Measurements from ENCODE around the gene ARMC9. TPM values are rescaled to one million over a fixed set of nuclear protein-coding genes. Genes with fewer than 3 reads are reported as not detected.

ARMC9 gene
- total RNA-seq, 1 experiment from 2014 or later, result 16.4 TPM

DNA sequence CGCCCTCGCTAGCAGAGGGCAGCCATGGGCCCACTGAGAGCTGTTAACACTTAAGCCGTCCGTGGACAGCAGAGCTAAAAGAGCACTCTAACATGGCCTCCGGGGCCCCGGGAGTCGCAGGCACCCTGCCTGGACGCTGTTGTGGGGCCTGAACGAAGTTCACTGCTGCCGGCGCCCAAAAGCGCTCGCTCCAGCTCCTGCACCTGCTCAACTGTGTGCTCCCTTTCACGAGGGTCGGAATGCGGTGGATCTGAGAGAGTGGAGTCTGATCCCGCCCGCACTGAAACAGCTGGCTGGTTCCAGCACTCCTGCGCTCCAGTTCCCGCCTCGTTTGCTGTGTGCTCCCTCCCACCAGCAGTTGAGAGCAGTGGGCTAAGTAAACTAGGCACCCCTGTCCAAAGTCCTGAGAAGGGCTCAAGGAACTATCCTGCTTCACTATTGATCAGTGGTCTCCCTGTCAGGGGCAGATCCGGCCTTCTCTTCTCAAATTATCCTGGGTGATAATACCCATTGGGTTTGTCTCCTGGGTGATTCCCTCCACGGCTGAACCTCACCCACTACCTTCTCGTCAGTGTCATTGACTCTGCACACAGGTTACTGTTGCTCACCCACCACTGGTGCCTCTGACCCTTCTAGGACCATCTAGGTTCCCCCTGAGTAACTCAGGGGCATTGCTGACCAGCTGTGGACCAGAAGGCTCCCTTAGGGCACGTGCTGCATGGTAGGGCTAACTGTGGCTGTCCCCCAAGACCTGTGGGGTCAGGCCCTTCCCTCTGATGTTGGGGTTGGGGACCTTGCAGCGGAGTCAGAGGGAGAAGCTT, 220.6 kb downstream of the ARMC9 start:
- Histone ChIP-seq H3K27ac (ENCODE audit: low read depth, low read length) (no peak overlapping the region), H2AFZ (ENCODE audit: low read depth, low read length, poor library complexity, severe bottlenecking) (no peak overlapping the region), H4K20me1 (ENCODE audit: insufficient read depth) (no peaks in the 10 kb centered on the region), H3K4me3 (replicated peaks in 1 of 2; ENCODE audit: low read depth in 1 of 2, low read length in 2 of 2) (no peak overlapping the region), H3K4me1 (ENCODE audit: control insufficient read depth in 1 of 2, insufficient read depth in 2 of 2, low read length in 2 of 2) (no peaks in the 10 kb centered on the region), H3K4me2 (ENCODE audit: low read length) (no peak overlapping the region), H3K9me2 (ENCODE audit: insufficient read depth) (no peaks in the 10 kb centered on the region), H3K9ac (ENCODE audit: low read length) (no peak overlapping the region), H3K36me3 (ENCODE audit: control insufficient read depth in 1 of 2, insufficient read depth in 2 of 2, low read length in 2 of 2) (no peaks in the 10 kb centered on the region), H3K27me3 (ENCODE audit: insufficient read depth, low read length) (no peaks in the 10 kb centered on the region), H3K9me3 (ENCODE audit: control insufficient read depth in 1 of 2, insufficient read depth in 1 of 2, low read depth in 1 of 2, low read length in 2 of 2) (no peaks in the 10 kb centered on the region), H3K79me2 (ENCODE audit: insufficient read depth, low read length) (no peaks in the 10 kb centered on the region)
- ATAC-seq (no peak), DNase-seq (ENCODE audit: low read depth, low spot score) (no peak)
- ChIA-PET RAD21 (ENCODE audit: low non-redundant PET in 1 of 2, low total read pairs in 2 of 2, uncharacterized antibody in 2 of 2, unreplicated experiment in 2 of 2) (no interaction called here), POLR2A (no interaction called here), CTCF (no interaction called here)
- TF ChIP-seq JUND (IDR thresholded peaks at IDR 0.05) (no peak), ZNF274 (IDR thresholded peaks at IDR 0.05; ENCODE audit: low read depth, low read length) (no peak), ZFX (IDR thresholded peaks at IDR 0.05) (no peak), TCF7L2 (IDR thresholded peaks at IDR 0.05; ENCODE audit: borderline replicate concordance, extremely low read depth, insufficient read depth, insufficient read length) (no peak), POLR2A (IDR thresholded peaks at IDR 0.05; ENCODE audit: borderline replicate concordance, extremely low read depth, insufficient read depth, insufficient read length) (no peak), EGR1 (IDR thresholded peaks at IDR 0.05; ENCODE audit: low read depth) (no peak), SRF (IDR thresholded peaks at IDR 0.05; ENCODE audit: low read depth) (no peak), CEBPB (IDR thresholded peaks at IDR 0.05; ENCODE audit: low read depth) (no peak), EZH2phosphoT487 (IDR thresholded peaks at IDR 0.05; ENCODE audit: borderline replicate concordance) (no peak), ELF1 (IDR thresholded peaks at IDR 0.05; ENCODE audit: borderline replicate concordance, low read depth) (no peak), CBX3 (IDR thresholded peaks at IDR 0.05; ENCODE audit: low read depth) (no peak), POLR2AphosphoS5 (IDR thresholded peaks at IDR 0.05; ENCODE audit: low read depth, low read length) (no peak), YY1 (IDR thresholded peaks at IDR 0.05; ENCODE audit: extremely low read depth, insufficient replicate concordance, low read depth, low read length) (no peak)
- TF ChIP-seq, protein P1, sequence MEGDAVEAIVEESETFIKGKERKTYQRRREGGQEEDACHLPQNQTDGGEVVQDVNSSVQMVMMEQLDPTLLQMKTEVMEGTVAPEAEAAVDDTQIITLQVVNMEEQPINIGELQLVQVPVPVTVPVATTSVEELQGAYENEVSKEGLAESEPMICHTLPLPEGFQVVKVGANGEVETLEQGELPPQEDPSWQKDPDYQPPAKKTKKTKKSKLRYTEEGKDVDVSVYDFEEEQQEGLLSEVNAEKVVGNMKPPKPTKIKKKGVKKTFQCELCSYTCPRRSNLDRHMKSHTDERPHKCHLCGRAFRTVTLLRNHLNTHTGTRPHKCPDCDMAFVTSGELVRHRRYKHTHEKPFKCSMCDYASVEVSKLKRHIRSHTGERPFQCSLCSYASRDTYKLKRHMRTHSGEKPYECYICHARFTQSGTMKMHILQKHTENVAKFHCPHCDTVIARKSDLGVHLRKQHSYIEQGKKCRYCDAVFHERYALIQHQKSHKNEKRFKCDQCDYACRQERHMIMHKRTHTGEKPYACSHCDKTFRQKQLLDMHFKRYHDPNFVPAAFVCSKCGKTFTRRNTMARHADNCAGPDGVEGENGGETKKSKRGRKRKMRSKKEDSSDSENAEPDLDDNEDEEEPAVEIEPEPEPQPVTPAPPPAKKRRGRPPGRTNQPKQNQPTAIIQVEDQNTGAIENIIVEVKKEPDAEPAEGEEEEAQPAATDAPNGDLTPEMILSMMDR (IDR thresholded peaks at IDR 0.05 in 2 of 3, conservative IDR thresholded peaks at IDR 0.05 in 1 of 3; ENCODE audit: borderline replicate concordance in 1 of 3, insufficient read depth in 1 of 3, low read depth in 2 of 3, low read length in 2 of 3), result no peak
- TF ChIP-seq, protein P2, sequence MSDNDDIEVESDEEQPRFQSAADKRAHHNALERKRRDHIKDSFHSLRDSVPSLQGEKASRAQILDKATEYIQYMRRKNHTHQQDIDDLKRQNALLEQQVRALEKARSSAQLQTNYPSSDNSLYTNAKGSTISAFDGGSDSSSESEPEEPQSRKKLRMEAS (IDR thresholded peaks at IDR 0.05), result no peak
- TF ChIP-seq, protein P3, sequence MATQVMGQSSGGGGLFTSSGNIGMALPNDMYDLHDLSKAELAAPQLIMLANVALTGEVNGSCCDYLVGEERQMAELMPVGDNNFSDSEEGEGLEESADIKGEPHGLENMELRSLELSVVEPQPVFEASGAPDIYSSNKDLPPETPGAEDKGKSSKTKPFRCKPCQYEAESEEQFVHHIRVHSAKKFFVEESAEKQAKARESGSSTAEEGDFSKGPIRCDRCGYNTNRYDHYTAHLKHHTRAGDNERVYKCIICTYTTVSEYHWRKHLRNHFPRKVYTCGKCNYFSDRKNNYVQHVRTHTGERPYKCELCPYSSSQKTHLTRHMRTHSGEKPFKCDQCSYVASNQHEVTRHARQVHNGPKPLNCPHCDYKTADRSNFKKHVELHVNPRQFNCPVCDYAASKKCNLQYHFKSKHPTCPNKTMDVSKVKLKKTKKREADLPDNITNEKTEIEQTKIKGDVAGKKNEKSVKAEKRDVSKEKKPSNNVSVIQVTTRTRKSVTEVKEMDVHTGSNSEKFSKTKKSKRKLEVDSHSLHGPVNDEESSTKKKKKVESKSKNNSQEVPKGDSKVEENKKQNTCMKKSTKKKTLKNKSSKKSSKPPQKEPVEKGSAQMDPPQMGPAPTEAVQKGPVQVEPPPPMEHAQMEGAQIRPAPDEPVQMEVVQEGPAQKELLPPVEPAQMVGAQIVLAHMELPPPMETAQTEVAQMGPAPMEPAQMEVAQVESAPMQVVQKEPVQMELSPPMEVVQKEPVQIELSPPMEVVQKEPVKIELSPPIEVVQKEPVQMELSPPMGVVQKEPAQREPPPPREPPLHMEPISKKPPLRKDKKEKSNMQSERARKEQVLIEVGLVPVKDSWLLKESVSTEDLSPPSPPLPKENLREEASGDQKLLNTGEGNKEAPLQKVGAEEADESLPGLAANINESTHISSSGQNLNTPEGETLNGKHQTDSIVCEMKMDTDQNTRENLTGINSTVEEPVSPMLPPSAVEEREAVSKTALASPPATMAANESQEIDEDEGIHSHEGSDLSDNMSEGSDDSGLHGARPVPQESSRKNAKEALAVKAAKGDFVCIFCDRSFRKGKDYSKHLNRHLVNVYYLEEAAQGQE (IDR thresholded peaks at IDR 0.05; ENCODE audit: low read depth), result no peak
- TF ChIP-seq, protein P4, sequence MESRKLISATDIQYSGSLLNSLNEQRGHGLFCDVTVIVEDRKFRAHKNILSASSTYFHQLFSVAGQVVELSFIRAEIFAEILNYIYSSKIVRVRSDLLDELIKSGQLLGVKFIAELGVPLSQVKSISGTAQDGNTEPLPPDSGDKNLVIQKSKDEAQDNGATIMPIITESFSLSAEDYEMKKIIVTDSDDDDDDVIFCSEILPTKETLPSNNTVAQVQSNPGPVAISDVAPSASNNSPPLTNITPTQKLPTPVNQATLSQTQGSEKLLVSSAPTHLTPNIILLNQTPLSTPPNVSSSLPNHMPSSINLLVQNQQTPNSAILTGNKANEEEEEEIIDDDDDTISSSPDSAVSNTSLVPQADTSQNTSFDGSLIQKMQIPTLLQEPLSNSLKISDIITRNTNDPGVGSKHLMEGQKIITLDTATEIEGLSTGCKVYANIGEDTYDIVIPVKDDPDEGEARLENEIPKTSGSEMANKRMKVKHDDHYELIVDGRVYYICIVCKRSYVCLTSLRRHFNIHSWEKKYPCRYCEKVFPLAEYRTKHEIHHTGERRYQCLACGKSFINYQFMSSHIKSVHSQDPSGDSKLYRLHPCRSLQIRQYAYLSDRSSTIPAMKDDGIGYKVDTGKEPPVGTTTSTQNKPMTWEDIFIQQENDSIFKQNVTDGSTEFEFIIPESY (IDR thresholded peaks at IDR 0.05; ENCODE audit: extremely low read depth, insufficient replicate concordance, low read length), result no peak
- BruUV-seq (replicated peaks), result no TSS peak
- intact Hi-C loops (cut with micrococcal nuclease), result no loop called here
